HG02610 (cell line): ENCODE data around the gene STAU1.
"Not testable (repeated sequence)": the region's sequence is repeated elsewhere in the genome, so short reads cannot be mapped to it uniquely, and the experiment has no call there.

Experiments used
- ATAC-seq: cut with Tn5 transposase; IDR thresholded peaks from one replicate; pipeline ENCODE4 v1.9.1; 2021; ENCODE audit warnings: mild to moderate bottlenecking, moderate library complexity; ENCODE audit not compliant: unreplicated experiment

The STAU1 gene

GRCh38 chr20:49203746-49204145 lies 15.6 kb upstream of the STAU1 start:
- ATAC-seq = no peak

GRCh38 chr20:49203011-49203410 lies 14.9 kb upstream of the STAU1 start:
- ATAC-seq = no peak

- no peak for ATAC-seq
Observed at GRCh38 chr20:49199729-49200293, 11.7 kb upstream of the STAU1 start.

DNA sequence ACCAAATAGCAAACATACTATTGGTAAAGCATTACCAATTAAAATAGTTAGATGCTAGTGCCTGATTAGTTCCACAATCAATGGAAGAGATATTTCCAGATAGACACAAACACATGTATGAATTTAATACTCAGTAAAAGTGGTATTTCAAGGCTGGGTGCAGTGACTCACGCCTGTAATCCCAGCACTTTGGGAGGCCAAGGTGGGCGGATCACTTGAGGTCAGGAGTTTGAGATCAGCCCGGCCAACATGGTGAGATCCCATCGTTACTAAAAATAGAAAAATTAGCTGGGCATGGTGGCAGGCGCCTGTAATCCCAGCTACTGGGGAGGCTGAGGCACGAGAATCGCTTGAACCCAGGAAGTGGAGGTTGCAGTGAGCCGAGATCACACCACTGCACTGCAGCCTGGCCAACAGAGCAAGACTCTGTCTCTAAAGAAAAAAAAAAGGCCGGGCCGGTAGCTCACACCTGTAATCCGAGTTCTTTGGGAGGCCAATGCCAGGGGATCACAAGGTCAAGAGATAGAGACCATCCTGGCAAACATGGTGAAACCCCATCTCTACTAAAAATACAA lies 4.9 kb upstream of the STAU1 start:
- not testable (repeated sequence) for ATAC-seq

GRCh38 chr20:49187330-49187850 lies 744 bp downstream of the STAU1 start:
- no peak for ATAC-seq

DNA sequence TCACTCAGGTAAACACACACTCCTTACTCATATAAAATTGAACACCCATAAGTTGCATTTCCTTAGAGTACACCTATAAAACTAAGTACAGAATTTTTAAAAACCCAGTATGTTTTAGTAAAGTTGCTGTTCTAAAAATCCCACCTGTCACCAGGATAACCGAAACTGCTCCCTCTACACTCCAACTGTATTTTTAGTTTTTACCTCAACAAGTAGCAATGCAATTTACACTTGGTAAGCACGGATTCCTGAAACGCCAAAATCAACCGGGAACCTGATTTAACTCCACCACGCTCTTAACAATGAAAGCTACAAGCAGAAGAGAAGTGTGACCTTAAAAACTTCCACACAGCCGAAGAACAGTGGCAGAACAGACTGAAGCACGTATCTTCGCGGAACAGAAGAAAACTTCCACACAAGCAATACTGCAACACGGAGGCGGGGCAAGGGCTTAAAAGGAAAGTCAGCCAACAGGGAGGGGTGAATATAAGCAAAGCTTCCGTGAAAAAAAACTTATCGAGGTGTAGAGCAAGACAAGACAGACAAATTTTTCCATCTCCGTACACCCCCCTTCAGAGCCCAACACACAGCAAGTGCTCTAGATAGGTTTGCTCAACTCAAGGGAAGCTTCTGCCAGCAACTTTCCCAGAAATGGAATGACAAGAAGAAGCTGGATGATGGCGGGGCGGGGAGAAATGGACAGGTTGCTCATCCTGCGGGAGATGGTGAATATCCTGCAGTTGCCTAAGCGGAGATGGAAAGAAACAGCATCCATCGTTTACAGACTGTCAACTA lies 1.4 kb downstream of the STAU1 start:
- no peak for ATAC-seq

DNA sequence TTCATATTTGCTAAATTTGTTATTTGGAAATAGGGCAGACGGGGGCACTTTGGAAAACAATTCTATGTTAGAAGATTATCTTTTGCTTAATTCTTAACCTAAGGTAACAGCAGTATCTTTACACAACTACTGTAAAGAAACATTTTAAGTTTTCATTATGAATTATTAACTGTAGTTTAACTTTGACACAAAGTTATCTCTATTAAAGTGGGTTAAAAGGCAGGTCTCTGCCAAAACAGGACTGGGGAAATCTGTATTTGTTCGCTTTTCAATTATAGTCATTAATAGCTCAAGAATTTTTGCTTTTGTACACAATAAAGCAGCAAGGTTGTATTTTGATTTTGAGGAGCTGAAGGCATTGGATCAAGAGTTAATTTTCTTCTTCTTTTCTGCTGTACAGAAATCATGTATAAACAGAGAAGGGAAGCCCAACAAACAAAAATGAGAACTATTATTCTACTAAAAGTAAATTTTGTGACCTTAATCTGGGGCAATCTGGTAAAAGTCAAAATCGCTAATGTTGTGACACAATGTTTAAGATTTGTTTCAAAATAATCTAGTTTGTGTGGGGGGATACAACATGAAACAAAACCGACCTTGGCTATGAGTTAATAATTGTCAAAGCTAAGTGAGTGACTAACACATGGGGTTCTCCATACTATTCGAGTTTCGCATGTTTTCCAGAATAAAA lies 2.9 kb downstream of the STAU1 start:
- no peak for ATAC-seq

- ATAC-seq = no peak
Observed at GRCh38 chr20:49184691-49185070, 3.5 kb downstream of the STAU1 start.

GRCh38 chr20:49184084-49184501 lies 4.0 kb downstream of the STAU1 start:
- not testable (repeated sequence) for ATAC-seq

GRCh38 chr20:49183444-49183843 lies 4.7 kb downstream of the STAU1 start:
- no peak for ATAC-seq

DNA sequence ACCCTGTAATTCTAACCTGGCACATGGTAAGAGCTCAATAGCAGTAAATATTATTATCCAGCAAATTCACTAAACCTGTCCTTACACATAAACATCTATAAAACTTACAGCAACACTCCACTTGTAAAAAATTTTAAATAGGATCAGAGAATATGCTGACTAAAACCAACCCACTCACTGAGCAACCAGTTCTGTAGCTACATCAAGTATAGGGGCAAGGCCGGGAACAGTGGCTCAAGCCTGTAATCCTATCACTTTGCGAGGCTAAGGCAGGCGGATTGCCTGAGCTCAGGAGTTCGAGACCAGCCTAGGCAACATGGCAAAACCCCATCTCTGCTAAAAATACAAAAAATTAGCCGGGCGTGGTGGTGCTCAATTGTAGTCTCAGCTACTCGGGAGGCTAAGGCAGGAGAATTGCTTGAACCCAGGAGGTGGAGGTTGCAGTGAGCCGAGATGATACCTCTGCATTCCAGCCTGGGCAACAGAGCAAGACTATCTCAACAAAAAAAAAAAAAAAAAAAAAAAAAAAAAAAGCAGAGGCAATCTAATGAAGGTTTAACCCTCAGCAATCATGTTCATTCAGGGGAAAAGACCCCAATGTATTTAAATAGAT lies 6.8 kb downstream of the STAU1 start:
- no peak for ATAC-seq

DNA sequence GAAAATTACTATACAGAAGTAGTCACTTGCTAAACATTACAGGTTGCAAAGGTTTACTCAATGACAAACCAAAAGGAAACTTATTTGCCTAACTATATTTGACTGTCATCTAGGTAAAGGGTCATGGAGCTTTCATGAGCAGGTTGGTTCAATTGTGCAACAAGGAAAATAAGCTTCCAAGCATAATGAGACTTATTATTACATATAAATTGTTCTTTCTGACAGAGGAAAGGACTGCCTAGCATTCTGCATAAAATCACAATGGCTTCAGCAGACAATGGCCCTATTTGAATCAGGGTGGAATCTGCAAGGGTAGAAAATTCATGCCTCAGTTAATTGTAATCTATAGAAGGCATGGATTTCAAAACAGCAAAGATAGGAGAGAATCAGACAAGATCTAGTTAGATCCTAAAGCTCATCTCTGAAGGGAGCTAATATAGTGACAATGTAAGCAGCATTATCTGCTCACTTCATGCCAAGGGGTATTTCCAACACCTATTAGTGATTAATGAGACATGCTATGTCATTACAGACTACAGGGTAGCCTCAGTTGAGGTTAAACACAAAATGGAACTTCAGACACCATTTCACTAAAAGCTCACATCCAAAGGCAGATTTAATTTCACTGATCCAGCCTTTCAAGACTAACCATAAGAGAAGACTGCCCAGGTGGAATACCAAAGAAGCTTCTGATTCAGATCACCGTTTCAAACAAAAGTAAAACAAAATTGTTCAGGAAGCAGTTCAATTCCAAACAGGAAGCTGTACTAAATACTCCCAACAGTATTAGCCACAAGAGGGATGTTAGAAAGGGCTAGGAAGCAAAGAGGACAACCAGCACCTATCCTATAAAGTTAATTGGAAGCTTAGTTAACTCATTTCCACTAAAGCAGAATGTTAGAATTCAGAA lies 8.5 kb downstream of the STAU1 start:
- peak; percentile 69 for ATAC-seq

GRCh38 chr20:49174183-49174582 lies 14.0 kb downstream of the STAU1 start:
- no peak for ATAC-seq

GRCh38 chr20:49172413-49172812 lies 15.7 kb downstream of the STAU1 start:
- no peak for ATAC-seq

DNA sequence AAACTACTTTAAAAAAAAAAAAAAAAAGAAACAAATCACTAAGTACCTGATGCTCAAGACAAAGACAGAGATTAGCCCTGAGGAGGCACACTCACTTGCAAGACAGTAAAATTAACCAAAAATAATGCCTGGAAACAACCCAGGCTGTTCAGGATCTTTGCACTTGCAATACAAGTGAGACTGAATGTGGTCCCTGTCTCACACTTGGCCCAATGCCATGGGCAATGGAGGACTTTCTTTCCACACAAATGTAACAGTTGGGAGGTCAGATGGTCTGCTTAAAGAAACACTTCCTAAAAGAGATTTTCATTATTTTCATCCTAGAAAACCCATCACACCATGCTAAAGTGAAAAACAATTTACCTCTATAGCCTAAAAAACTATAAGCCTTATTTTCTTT lies 16.2 kb downstream of the STAU1 start:
- ATAC-seq = no peak

GRCh38 chr20:49170714-49171113 lies 17.4 kb downstream of the STAU1 start:
- ATAC-seq = no peak

- no peak for ATAC-seq
Observed at GRCh38 chr20:49169547-49169946, 18.6 kb downstream of the STAU1 start.

GRCh38 chr20:49168864-49169263 lies 19.3 kb downstream of the STAU1 start:
- not testable (repeated sequence) for ATAC-seq

DNA sequence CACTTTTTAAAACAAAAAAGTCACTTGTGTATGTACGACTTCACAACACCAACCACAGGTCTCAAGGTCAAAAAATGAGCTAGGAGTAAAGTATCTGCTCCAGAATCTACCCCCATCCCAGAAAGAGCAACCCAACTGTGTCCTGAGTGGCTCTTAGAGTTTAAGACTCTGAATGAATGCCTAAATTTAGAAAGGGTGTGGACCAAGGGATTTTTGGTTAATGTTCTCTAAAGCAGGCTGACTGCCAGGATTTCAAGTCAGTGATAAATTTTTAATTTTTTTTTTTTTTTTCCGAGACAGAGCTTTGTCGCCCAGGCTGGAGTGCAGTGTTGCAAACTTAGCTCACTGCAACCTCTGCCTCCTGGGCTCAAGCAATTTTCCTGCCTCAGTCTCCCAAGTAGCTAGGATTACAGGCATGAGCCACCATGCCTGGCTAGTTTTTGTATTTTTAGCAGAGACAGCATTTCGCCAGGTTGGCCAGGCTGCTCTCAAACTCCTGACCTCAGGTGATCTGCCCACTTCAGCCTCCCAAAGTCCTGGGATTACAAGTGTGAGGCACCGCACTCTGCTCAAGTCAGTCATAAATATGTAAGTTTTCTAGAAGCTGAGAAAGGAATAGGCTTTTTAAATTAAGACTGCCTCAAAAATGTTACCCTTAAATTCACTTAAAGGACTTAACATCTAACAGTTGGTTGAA lies 20.2 kb downstream of the STAU1 start:
- ATAC-seq = no peak
